ENCODE results near the gene C2CD2L. TPM values are rescaled to one million over a fixed set of nuclear protein-coding genes. Genes with fewer than 3 reads are reported as not detected.

C2CD2L gene
- total and polyA plus RNA-seq, 2 donors (not counting 3 experiments of a cell fraction or from before 2014, with no cell fraction given): 9.1 to 10.4 TPM

GRCh38 chr11:119067371-119068222 lies 39.5 kb upstream of the C2CD2L start, which contains the start of gene VPS11:
TSS of gene VPS11 (plus strand) at chr11:119067818. CDS start at chr11:119067824, 6 bp downstream.
- Histone ChIP-seq H3K4me3 (replicated peaks in 1 of 3; ENCODE audit: insufficient read depth in 1 of 3, low read depth in 1 of 3, low read length in 3 of 3) (peak within 1 kb of the TSS; percentile 56 to 97 (median 64)), H3K9ac (replicated peaks; ENCODE audit: extremely low read depth, insufficient read depth, low read length) (peak within 1 kb of the TSS; percentile 89), H2AFZ (ENCODE audit: low read depth, low read length) (peak within 1 kb of the TSS; percentile 89), H3K36me3 (ENCODE audit: control insufficient read depth in 2 of 2, extremely low read depth in 1 of 2, insufficient read depth in 2 of 2, low read length in 2 of 2) (peaks cover 4 to 8% of the 10 kb centered on the region in 2 experiments), H3K27ac (ENCODE audit: insufficient read depth, low read depth, low read length) (peak within 1 kb of the TSS; percentile 45), H3K4me2 (ENCODE audit: insufficient read depth, low read length) (peak within 1 kb of the TSS; percentile 88), H3K9me3 (replicated peaks; ENCODE audit: control insufficient read depth, insufficient read depth, low read length) (no peaks in the 10 kb centered on the region), H4K20me1 (replicated peaks; ENCODE audit: control insufficient read depth, extremely low read depth, insufficient read depth, low read length) (no peaks in the 10 kb centered on the region), H3K9me1 (replicated peaks; ENCODE audit: control insufficient read depth, extremely low read depth, insufficient read depth, low read length) (no peaks in the 10 kb centered on the region), H3K79me2 (ENCODE audit: control insufficient read depth, insufficient read depth, low read length) (peaks cover 14% of the 10 kb centered on the region), H3K27me3 (ENCODE audit: control insufficient read depth in 2 of 2, insufficient read depth in 2 of 2, low read length in 2 of 2) (no peaks in the 10 kb centered on the region), H3K4me1 (ENCODE audit: control insufficient read depth, extremely low read depth, insufficient read depth, low read length) (peaks cover 3% of the 10 kb centered on the region)
- TF ChIP-seq POLR2AphosphoS5 (IDR thresholded peaks at IDR 0.05; ENCODE audit: insufficient read depth, low read depth, low read length): peak; percentile 94
- peak; percentile 91 for TF ChIP-seq POLR2A (IDR thresholded peaks at IDR 0.05; ENCODE audit: low read depth, low read length)
- TF ChIP-seq FOS (IDR thresholded peaks at IDR 0.05; ENCODE audit: borderline replicate concordance, insufficient read depth, low read length): no peak
- no peak for TF ChIP-seq JUN (IDR thresholded peaks at IDR 0.05; ENCODE audit: borderline replicate concordance, insufficient read depth, insufficient read length, low read depth)
- no peak for TF ChIP-seq EZH2 (IDR thresholded peaks at IDR 0.05; ENCODE audit: borderline replicate concordance, low read depth, low read length, severe bottlenecking)
- no peak for TF ChIP-seq CTCF (IDR thresholded peaks at IDR 0.05; ENCODE audit: extremely low read depth in 1 of 2, insufficient read depth in 1 of 2, low read depth in 1 of 2, low read length in 2 of 2)
- no peak for TF ChIP-seq MYC (IDR thresholded peaks at IDR 0.05; ENCODE audit: low read depth, low read length)
- TF ChIP-seq GATA2 (IDR thresholded peaks at IDR 0.05; ENCODE audit: insufficient read depth, insufficient read length, low read depth, low read length): no peak
- TF ChIP-seq MAX (IDR thresholded peaks at IDR 0.05; ENCODE audit: insufficient read depth, insufficient read length): peak; percentile 97
- intact Hi-C loops (cut with micrococcal nuclease) (loop anchor here (1.0 to 5.0 kb wide), 5 partner anchors 10 to 250 kb away; partner anchors contain the start of genes DPAGT1, HMBS, HYOU1 and MCAM), dilution Hi-C loops (cut with MboI; ENCODE audit: extremely low pct_ligation_motif_present, low sequenced_read_pairs) (no loop called here)
- POLR2A ChIA-PET: interaction anchor here (0.7 to 2.0 kb wide), 5 partner anchors 10 to 34 kb away, joined by 3 to 13 read pairs (median 7); partner anchors contain the start of genes DPAGT1, HMBS and HYOU1
- DNase-seq (ENCODE audit: low read depth, low spot score) (peak; percentile 95), FAIRE-seq (peak; percentile 95)
- CTCF ChIA-PET: interaction anchor here (0.8 to 2.4 kb wide), 15 partner anchors 9 to 289 kb away, joined by 3 to 29 read pairs (median 6); partner anchors contain the start of genes DPAGT1, HMBS, HYOU1 and NHERF4
- BruUV-seq (replicated peaks): TSS peak; percentile 78
